SK-N-SH treated with all-trans-retinoic acid at 6 μM for 48 hours (cell line): ENCODE measurements around the gene FGD5.

Experiments used
- ATAC-seq: fragments of 200-7000 bp; cut with Tn5 transposase; 3 replicates; pipeline ENCODE4 v1.9.1; 2020; ENCODE audit warnings: mild to moderate bottlenecking, moderate library complexity
- ARNTL ChIP-seq: fragments of 450-650 bp; formaldehyde crosslinking; IDR thresholded peaks from 2 replicates; pipeline ENCODE4 v1.5.0; 2020; ENCODE audit warnings: low read depth, mild to moderate bottlenecking, moderate library complexity, borderline replicate concordance
- BACH2 ChIP-seq: fragments of 250-450 bp; sonication (Bioruptor Pico); IDR thresholded peaks from 2 replicates; pipeline ENCODE4 v1.9.0; 2021; ENCODE audit warnings: mild to moderate bottlenecking, borderline replicate concordance
- OSR1 ChIP-seq: fragments of 250-450 bp; sonication (Bioruptor Pico); IDR thresholded peaks from 2 replicates; pipeline ENCODE4 v1.8.0; 2022; ENCODE audit warnings: moderate library complexity, mild to moderate bottlenecking, inconsistent platforms
- RARB ChIP-seq: fragments of 250-450 bp; sonication (Bioruptor Pico); IDR thresholded peaks from 2 replicates; pipeline ENCODE4 v1.8.0; 2021; ENCODE audit warnings: mild to moderate bottlenecking, moderate library complexity
- TCF4 ChIP-seq: fragments of 250-450 bp; sonication (Bioruptor Pico); IDR thresholded peaks from 2 replicates; pipeline ENCODE4 v1.8.0; 2021; ENCODE audit warnings: mild to moderate bottlenecking, moderate library complexity, borderline replicate concordance
- TOX ChIP-seq: fragments of 250-450 bp; sonication (Bioruptor Pico); IDR thresholded peaks from 2 replicates; pipeline ENCODE4 v1.8.0; 2021; ENCODE audit warnings: mild to moderate bottlenecking, moderate library complexity, borderline replicate concordance
- ZC3H10 ChIP-seq: fragments of 250-450 bp; sonication (Bioruptor Pico); IDR thresholded peaks from 2 replicates; pipeline ENCODE4 v1.5.1; 2021; ENCODE audit warnings: mild to moderate bottlenecking, moderate library complexity
- ZFP3 ChIP-seq: fragments of 250-450 bp; sonication (Bioruptor Pico); IDR thresholded peaks from 2 replicates; pipeline ENCODE4 v1.5.0; 2020; ENCODE audit warnings: mild to moderate bottlenecking, moderate library complexity
- ZFP30 ChIP-seq: fragments of 450-650 bp; formaldehyde crosslinking; IDR thresholded peaks from 2 replicates; pipeline ENCODE4 v1.5.0; 2022; ENCODE audit warnings: mild to moderate bottlenecking, moderate library complexity
- ZNF565 ChIP-seq: fragments of 450-650 bp; formaldehyde crosslinking; conservative IDR thresholded peaks from 2 replicates; pipeline ENCODE4 v1.5.0; 2020; ENCODE audit warnings: low read depth, mild to moderate bottlenecking, moderate library complexity
- ZNF70 ChIP-seq: fragments of 450-650 bp; formaldehyde crosslinking; IDR thresholded peaks from 2 replicates; pipeline ENCODE4 v1.5.0; 2020; ENCODE audit warnings: mild to moderate bottlenecking, moderate library complexity
- ZNF8 ChIP-seq: fragments of 450-650 bp; formaldehyde crosslinking; IDR thresholded peaks from 2 replicates; pipeline ENCODE4 v1.5.0; 2020; ENCODE audit warnings: mild to moderate bottlenecking, moderate library complexity
- TF ChIP-seq, protein P1 (sequence below): fragments of 250-450 bp; sonication (Bioruptor Pico); IDR thresholded peaks from 2 replicates; pipeline ENCODE4 v1.8.0; 2021; ENCODE audit warnings: low read depth, mild to moderate bottlenecking, moderate library complexity, borderline replicate concordance
- TF ChIP-seq, protein P2 (sequence below): fragments of 250-450 bp; sonication (Bioruptor Pico); IDR thresholded peaks from 2 replicates; pipeline ENCODE4 v1.5.1; 2021; ENCODE audit warnings: mild to moderate bottlenecking, moderate library complexity
- TF ChIP-seq, protein P3 (sequence below): fragments of 250-450 bp; sonication (Bioruptor Pico); IDR thresholded peaks from 2 replicates; pipeline ENCODE4 v1.5.0; 2020; ENCODE audit warnings: mild to moderate bottlenecking, moderate library complexity
- TF ChIP-seq, protein P4 (sequence below): fragments of 250-450 bp; sonication (Bioruptor Pico); IDR thresholded peaks from 2 replicates; pipeline ENCODE4 v1.5.1; 2020; ENCODE audit warnings: low read depth, mild to moderate bottlenecking, moderate library complexity

Gene FGD5

DNA sequence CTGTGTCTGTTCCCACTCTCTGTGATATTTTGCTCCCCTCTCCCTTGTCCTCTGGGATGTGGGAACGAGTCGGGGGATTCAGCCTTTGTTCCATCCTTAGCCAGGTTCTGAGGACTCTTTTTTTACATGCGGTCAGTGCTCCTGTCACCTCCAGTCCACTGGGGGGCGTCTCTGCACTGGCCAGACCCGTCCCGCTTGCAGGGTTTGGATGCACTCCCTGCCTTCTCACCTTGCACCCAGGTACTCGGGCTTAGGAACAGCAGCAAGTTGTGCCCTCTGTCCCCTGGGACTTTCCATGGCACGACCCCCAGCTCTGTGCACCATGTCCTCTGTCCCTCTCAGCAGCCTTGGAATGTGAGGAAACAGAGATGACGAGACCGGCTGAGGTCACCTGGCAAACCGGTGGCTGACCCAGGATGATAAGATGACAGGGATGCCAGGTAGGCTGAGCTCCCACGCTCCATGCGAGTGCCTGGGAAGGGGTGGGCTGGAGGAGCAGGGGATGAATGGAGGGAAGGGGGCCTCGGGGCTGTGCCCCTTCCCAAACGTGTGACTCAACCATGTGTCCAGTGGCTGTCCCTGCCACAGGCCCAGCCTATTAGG, 27.3 kb upstream of the FGD5 start:
- TF ChIP-seq, protein P1, sequence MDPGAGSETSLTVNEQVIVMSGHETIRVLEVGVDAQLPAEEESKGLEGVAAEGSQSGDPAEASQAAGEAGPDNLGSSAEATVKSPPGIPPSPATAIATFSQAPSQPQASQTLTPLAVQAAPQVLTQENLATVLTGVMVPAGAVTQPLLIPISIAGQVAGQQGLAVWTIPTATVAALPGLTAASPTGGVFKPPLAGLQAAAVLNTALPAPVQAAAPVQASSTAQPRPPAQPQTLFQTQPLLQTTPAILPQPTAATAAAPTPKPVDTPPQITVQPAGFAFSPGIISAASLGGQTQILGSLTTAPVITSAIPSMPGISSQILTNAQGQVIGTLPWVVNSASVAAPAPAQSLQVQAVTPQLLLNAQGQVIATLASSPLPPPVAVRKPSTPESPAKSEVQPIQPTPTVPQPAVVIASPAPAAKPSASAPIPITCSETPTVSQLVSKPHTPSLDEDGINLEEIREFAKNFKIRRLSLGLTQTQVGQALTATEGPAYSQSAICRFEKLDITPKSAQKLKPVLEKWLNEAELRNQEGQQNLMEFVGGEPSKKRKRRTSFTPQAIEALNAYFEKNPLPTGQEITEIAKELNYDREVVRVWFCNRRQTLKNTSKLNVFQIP (CRISPR knock-in tag): no peak
- TF ChIP-seq TCF4 (CRISPR knock-in tag) (no peak), ZNF8 (CRISPR knock-in tag) (no peak), BACH2 (CRISPR knock-in tag) (no peak), ZC3H10 (CRISPR knock-in tag) (no peak), OSR1 (no peak), ZFP3 (no peak), ZFP30 (CRISPR knock-in tag) (no peak)
- TF ChIP-seq, protein P2, sequence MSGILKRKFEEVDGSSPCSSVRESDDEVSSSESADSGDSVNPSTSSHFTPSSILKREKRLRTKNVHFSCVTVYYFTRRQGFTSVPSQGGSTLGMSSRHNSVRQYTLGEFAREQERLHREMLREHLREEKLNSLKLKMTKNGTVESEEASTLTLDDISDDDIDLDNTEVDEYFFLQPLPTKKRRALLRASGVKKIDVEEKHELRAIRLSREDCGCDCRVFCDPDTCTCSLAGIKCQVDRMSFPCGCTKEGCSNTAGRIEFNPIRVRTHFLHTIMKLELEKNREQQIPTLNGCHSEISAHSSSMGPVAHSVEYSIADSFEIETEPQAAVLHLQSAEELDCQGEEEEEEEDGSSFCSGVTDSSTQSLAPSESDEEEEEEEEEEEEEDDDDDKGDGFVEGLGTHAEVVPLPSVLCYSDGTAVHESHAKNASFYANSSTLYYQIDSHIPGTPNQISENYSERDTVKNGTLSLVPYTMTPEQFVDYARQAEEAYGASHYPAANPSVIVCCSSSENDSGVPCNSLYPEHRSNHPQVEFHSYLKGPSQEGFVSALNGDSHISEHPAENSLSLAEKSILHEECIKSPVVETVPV (CRISPR knock-in tag): no peak
- TF ChIP-seq, all 23 proteins: peak for 0
- ATAC-seq: peak; percentile 88

DNA sequence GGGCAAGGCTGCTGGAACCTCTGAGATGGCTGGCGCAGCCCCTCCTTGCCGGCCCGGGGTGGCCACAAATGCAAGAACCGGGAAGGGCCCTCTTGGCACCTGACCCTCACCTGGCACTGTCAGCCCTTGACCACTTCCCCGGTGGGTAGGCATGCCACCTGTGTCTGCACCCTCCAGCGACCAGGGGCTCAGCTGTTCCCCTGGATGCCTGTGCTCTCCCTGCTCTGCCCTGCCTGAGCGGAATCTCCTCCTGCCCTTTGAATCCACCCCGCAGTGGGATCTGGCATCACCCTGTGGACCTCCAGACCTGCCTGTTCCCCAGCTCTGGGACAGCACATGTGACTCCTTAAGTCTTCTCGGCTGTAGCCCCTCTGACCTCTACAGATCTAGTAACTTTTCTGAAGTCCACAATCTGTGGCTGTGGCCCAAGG, 26.1 kb upstream of the FGD5 start:
- TF ChIP-seq ARNTL (CRISPR knock-in tag): no peak
- TF ChIP-seq ZNF565: no peak
- TF ChIP-seq, protein P3, sequence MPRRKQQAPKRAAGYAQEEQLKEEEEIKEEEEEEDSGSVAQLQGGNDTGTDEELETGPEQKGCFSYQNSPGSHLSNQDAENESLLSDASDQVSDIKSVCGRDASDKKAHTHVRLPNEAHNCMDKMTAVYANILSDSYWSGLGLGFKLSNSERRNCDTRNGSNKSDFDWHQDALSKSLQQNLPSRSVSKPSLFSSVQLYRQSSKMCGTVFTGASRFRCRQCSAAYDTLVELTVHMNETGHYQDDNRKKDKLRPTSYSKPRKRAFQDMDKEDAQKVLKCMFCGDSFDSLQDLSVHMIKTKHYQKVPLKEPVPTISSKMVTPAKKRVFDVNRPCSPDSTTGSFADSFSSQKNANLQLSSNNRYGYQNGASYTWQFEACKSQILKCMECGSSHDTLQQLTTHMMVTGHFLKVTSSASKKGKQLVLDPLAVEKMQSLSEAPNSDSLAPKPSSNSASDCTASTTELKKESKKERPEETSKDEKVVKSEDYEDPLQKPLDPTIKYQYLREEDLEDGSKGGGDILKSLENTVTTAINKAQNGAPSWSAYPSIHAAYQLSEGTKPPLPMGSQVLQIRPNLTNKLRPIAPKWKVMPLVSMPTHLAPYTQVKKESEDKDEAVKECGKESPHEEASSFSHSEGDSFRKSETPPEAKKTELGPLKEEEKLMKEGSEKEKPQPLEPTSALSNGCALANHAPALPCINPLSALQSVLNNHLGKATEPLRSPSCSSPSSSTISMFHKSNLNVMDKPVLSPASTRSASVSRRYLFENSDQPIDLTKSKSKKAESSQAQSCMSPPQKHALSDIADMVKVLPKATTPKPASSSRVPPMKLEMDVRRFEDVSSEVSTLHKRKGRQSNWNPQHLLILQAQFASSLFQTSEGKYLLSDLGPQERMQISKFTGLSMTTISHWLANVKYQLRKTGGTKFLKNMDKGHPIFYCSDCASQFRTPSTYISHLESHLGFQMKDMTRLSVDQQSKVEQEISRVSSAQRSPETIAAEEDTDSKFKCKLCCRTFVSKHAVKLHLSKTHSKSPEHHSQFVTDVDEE: no peak
- TF ChIP-seq RARB: no peak
- TF ChIP-seq, protein P1 (CRISPR knock-in tag): no peak
- TF ChIP-seq TCF4 (CRISPR knock-in tag): no peak
- TF ChIP-seq ZNF8 (CRISPR knock-in tag): no peak
- TF ChIP-seq, protein P2 (CRISPR knock-in tag): no peak
- no peak for TF ChIP-seq BACH2 (CRISPR knock-in tag)

DNA sequence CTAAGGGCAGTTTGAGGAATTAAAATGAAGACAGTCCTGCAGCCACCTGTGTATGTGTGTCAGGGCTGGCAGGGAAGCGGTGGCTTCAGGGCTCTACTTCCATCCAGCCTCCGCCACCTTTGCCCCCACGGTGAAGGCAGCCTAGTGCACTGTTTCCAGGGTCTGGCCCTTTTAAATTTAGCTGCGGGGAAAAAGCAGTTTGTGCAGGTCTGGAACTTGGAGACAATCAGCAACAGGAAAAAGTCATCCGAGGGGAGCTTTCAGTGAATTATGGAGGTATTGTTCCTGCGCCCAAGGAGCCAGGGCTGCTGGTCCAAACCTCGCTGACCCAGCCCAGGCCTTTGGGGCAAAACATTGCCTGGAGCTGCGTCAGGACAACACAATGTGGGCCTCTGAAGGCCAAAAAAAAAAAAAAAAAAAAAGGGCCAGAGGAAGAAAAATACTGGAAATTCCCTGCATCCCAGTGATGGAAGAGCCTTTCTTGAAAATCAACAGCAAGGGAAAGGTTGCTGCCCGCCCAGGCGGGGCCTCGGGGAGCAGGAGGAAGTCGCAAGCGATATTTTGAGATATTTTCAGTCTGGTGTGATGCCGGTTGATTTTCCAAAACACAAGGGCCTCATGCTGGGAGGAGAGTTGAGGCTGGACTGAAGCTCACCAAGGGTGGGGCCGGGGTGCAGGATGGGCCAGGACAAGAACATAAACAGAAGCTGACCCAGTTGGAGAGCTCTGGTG, 25.5 kb upstream of the FGD5 start:
- TF ChIP-seq TCF4 (CRISPR knock-in tag): no peak
- ATAC-seq: no peak

More for the DNA sequence above, 26.1 kb upstream of the FGD5 start:
- no peak for ATAC-seq

DNA sequence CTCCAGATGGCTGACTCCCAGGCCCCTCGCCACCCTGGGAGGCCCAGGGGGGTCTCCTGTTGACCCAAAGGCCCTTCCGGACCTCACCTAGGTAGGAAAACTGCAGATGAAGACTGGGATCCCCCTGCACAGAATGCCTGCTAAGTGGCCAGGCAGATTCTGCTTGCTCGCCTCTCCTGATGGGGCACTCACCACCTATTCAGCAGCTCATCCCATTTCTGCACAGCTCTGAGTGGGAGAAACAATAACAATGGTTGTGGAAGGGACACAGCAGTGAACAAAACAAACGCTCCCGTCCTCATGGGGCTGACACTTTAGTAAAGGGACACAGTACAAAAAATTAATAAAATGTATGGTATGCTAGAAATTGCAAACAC, 24.9 kb upstream of the FGD5 start:
- no peak for TF ChIP-seq ZNF70
- no peak for TF ChIP-seq ZC3H10 (CRISPR knock-in tag)
- TF ChIP-seq, protein P4, sequence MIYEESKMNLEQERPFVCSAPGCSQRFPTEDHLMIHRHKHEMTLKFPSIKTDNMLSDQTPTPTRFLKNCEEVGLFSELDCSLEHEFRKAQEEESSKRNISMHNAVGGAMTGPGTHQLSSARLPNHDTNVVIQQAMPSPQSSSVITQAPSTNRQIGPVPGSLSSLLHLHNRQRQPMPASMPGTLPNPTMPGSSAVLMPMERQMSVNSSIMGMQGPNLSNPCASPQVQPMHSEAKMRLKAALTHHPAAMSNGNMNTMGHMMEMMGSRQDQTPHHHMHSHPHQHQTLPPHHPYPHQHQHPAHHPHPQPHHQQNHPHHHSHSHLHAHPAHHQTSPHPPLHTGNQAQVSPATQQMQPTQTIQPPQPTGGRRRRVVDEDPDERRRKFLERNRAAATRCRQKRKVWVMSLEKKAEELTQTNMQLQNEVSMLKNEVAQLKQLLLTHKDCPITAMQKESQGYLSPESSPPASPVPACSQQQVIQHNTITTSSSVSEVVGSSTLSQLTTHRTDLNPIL (CRISPR knock-in tag): no peak
- TF ChIP-seq ZFP3: no peak
- TF ChIP-seq, protein P3: no peak
- no peak for TF ChIP-seq TOX (CRISPR knock-in tag)

More for the DNA sequence above, 24.9 kb upstream of the FGD5 start:
- no peak for ATAC-seq
